Type B pancreatic cell (in vitro differentiated cells): ENCODE measurements around the gene SLPI. TPM values are rescaled to one million over a fixed set of nuclear protein-coding genes. Genes with fewer than 3 reads are reported as not detected.

ENCODE experiments used
- DNase-seq: peaks from one replicate; pipeline ENCODE4 v3.0.0; 2021; ENCODE audit warnings: mixed read lengths; ENCODE audit not compliant: unreplicated experiment; ENCODE audit errors: extremely low spot score
- H3K27ac Mint-ChIP-seq: 2 replicates; pipeline ENCODE4 v1.8.0; 2021; ENCODE audit warnings: mild to moderate bottlenecking, mixed read lengths
- H3K27me3 Mint-ChIP-seq: 2 replicates; pipeline ENCODE4 v1.8.0; 2021; ENCODE audit warnings: mixed read lengths
- H3K36me3 Mint-ChIP-seq: 2 replicates; pipeline ENCODE4 v1.8.0; 2021; ENCODE audit warnings: mixed read lengths
- H3K4me1 Mint-ChIP-seq: one replicate; pipeline ENCODE4 v1.8.0; 2021; ENCODE audit warnings: mixed read lengths; ENCODE audit not compliant: unreplicated experiment
- H3K4me3 Mint-ChIP-seq: 2 replicates; pipeline ENCODE4 v1.8.0; 2021; ENCODE audit warnings: mild to moderate bottlenecking, mixed read lengths
- H3K9me3 Mint-ChIP-seq: 2 replicates; pipeline ENCODE4 v1.8.0; 2021; ENCODE audit warnings: mixed read lengths
- total RNA-seq: library from RNA; stranded (reverse); gene quantifications from 2 replicates; pipeline ENCODE4 v1.2.1, GENCODE V29; 2021; ENCODE audit warnings: low replicate concordance
- TF ChIP-seq, protein P1 (sequence below): fragments of 200-600 bp; sonication (generic); conservative IDR thresholded peaks from 2 replicates; pipeline ENCODE4 v1.5.0; 2021; ENCODE audit warnings: antibody characterized with exemption, mild to moderate bottlenecking

SLPI gene
- total RNA-seq, 1 donor from 2014 or later = 35.7 TPM

DNA sequence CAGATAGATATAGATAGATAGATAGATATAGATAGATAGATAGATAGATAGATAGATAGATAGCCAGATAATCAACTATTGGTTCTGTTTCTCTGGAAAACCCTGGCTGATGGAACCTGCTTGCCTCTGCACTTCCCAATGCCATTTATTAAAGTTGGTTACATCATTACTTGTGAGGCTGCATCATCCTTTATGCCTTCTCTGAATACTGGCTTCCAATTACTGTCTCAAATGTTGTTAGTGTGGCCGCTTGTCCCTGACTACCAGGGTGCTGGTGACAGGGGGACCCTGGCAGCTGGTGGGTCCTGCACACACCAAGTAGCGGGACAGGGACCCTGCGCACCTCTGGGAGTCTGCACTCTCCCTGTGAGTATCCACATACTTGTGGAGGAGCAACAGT, 3.9 kb upstream of the SLPI start:
- no peak overlapping the region for H3K4me3 Mint-ChIP-seq
- H3K27me3 Mint-ChIP-seq = peaks cover 15% of the 10 kb centered on the region
- TF ChIP-seq, protein P1, sequence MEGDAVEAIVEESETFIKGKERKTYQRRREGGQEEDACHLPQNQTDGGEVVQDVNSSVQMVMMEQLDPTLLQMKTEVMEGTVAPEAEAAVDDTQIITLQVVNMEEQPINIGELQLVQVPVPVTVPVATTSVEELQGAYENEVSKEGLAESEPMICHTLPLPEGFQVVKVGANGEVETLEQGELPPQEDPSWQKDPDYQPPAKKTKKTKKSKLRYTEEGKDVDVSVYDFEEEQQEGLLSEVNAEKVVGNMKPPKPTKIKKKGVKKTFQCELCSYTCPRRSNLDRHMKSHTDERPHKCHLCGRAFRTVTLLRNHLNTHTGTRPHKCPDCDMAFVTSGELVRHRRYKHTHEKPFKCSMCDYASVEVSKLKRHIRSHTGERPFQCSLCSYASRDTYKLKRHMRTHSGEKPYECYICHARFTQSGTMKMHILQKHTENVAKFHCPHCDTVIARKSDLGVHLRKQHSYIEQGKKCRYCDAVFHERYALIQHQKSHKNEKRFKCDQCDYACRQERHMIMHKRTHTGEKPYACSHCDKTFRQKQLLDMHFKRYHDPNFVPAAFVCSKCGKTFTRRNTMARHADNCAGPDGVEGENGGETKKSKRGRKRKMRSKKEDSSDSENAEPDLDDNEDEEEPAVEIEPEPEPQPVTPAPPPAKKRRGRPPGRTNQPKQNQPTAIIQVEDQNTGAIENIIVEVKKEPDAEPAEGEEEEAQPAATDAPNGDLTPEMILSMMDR = no peak
- H3K9me3 Mint-ChIP-seq = no peaks in the 10 kb centered on the region
- H3K27ac Mint-ChIP-seq = no peak overlapping the region
- no peaks in the 10 kb centered on the region for H3K36me3 Mint-ChIP-seq
- peaks cover 12% of the 10 kb centered on the region for H3K4me1 Mint-ChIP-seq
- DNase-seq = no peak

DNA sequence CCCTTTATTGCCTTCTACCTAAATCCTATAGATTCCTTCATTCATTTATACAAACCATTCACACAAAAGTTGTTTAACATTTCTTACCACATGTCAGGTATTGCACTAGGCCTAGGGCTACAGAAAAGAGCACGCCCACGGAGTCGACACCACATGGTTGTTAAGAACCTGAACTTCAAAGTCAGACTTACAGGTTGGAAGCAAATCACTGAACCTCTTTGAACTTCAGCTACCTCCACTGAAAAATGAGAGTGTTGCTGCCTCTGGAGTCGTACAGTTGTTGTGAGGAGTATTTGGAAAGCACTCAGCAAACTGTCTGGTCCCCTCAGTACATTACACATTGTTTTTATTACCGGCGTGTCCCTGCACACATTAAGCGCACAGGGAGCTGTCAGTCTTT, 3.3 kb upstream of the SLPI start:
- TF ChIP-seq, protein P1 = no peak
- Mint-ChIP-seq H3K27me3 (peaks cover 12% of the 10 kb centered on the region), H3K9me3 (no peaks in the 10 kb centered on the region), H3K4me1 (peaks cover 12% of the 10 kb centered on the region), H3K4me3 (no peak overlapping the region), H3K27ac (no peak overlapping the region), H3K36me3 (no peaks in the 10 kb centered on the region)
- no peak for DNase-seq

- H3K4me3 Mint-ChIP-seq = no peak overlapping the region
- no peaks in the 10 kb centered on the region for H3K9me3 Mint-ChIP-seq
- TF ChIP-seq, protein P1 = no peak
- no peak overlapping the region for H3K27ac Mint-ChIP-seq
- no peaks in the 10 kb centered on the region for H3K36me3 Mint-ChIP-seq
- peaks cover 11% of the 10 kb centered on the region for H3K27me3 Mint-ChIP-seq
- no peak for DNase-seq
- peaks cover 16% of the 10 kb centered on the region for H3K4me1 Mint-ChIP-seq
Measured at GRCh38 chr20:45257161-45257560, 2.8 kb upstream of the SLPI start.

- TF ChIP-seq, protein P1 = no peak
- peaks cover 20% of the 10 kb centered on the region for H3K4me1 Mint-ChIP-seq
- peak overlapping the region; percentile 77 for H3K4me3 Mint-ChIP-seq
- H3K27me3 Mint-ChIP-seq = peaks cover 17% of the 10 kb centered on the region
- H3K27ac Mint-ChIP-seq = peak overlapping the region; percentile 98
- H3K9me3 Mint-ChIP-seq = no peaks in the 10 kb centered on the region
- H3K36me3 Mint-ChIP-seq = no peaks in the 10 kb centered on the region
- DNase-seq = no peak
Measured at GRCh38 chr20:45253261-45253660, 1.1 kb downstream of the SLPI start.

DNA sequence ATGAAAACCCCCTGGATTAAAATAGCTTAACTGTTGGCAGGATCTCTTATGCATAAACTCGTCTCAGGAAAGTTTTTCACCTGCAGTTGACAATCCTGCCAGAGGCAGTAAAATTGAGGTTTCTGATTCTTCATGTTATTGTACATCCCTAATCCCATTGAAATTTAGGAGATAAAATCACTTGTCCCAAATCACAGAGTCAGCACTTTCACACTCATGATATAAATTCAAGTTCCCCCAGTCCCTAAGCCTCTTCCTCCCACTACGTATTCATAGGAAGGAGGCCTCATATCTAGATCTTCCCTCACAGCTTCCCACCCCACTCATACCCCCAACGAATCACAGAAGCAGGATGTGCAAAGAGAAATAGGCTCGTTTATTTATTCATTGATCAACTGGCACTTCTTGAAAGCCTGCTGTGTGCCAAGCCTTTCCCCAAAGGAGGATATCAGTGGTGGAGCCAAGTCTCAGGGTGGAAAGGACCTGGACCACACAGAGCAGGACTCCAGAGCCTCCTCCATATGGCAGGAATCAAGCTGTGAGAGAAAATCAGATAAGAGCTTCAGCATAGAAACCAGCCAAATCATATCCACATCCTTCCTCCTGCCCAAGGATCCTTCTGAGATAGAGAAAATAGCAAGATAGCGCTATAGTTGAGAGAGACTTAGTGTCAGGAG, 2.3 kb downstream of the SLPI start:
- H3K36me3 Mint-ChIP-seq = no peaks in the 10 kb centered on the region
- peaks cover 17% of the 10 kb centered on the region for H3K27me3 Mint-ChIP-seq
- TF ChIP-seq, protein P1 = no peak
- peaks cover 16% of the 10 kb centered on the region for H3K4me1 Mint-ChIP-seq
- H3K27ac Mint-ChIP-seq = peak overlapping the region; percentile 68
- no peak overlapping the region for H3K4me3 Mint-ChIP-seq
- H3K9me3 Mint-ChIP-seq = no peaks in the 10 kb centered on the region
- DNase-seq = no peak
